ENCODE measurements around the gene IMPDH2.

IMPDH2 gene

GRCh38 chr3:49028673-49029562, at the start of gene IMPDH2:
Gene IMPDH2 (minus strand): TSS chr3:49029398. CDS start chr3:49029350, 48 bp downstream.
- Histone ChIP-seq H3K36me3 (ENCODE audit: control insufficient read depth, insufficient read depth, low read length) (peaks cover 78% of the 10 kb centered on the region), H3K27ac (ENCODE audit: low read depth, low read length) (peak within 1 kb of the TSS; percentile 74; the same call in 1 of the 2 replicates)

GRCh38 chr3:49076646-49077045, 47.4 kb upstream of the IMPDH2 start:
- Histone ChIP-seq H3K9ac (ENCODE audit: low read length) (no peak overlapping the region), H3K4me1 (ENCODE audit: control insufficient read depth, insufficient read depth, low read length) (no peaks in the 10 kb centered on the region), H3K4me3 (ENCODE audit: low read depth, low read length) (no peak overlapping the region), H3K9me3 (ENCODE audit: control insufficient read depth, insufficient read depth, low read depth, low read length) (no peaks in the 10 kb centered on the region), H3K27ac (ENCODE audit: low read depth, low read length) (no peak overlapping the region), H3K27me3 (ENCODE audit: control insufficient read depth, insufficient read depth, low read length) (no peaks in the 10 kb centered on the region), H3K36me3 (ENCODE audit: control insufficient read depth, insufficient read depth, low read length) (peaks cover 73% of the 10 kb centered on the region)

More at GRCh38 chr3:49028673-49029562, at the start of gene IMPDH2:
- peak within 1 kb of the TSS; percentile 73 for H3K4me3 ChIP-seq (ENCODE audit: low read depth, low read length)
- no peaks in the 10 kb centered on the region for H3K27me3 ChIP-seq (ENCODE audit: control insufficient read depth, insufficient read depth, low read length)
- no peaks in the 10 kb centered on the region for H3K9me3 ChIP-seq (ENCODE audit: control insufficient read depth, insufficient read depth, low read depth, low read length)
- peaks cover 7% of the 10 kb centered on the region for H3K4me1 ChIP-seq (ENCODE audit: control insufficient read depth, insufficient read depth, low read length)
- H3K9ac ChIP-seq (ENCODE audit: low read length) = peak within 1 kb of the TSS; percentile 86

- no peak overlapping the region for H3K9ac ChIP-seq (ENCODE audit: low read length)
- H3K27me3 ChIP-seq (ENCODE audit: control insufficient read depth, insufficient read depth, low read length) = no peaks in the 10 kb centered on the region
- no peak overlapping the region for H3K27ac ChIP-seq (ENCODE audit: low read depth, low read length)
- H3K9me3 ChIP-seq (ENCODE audit: control insufficient read depth, insufficient read depth, low read depth, low read length) = no peaks in the 10 kb centered on the region
- H3K4me1 ChIP-seq (ENCODE audit: control insufficient read depth, insufficient read depth, low read length) = no peaks in the 10 kb centered on the region
- no peak overlapping the region for H3K4me3 ChIP-seq (ENCODE audit: low read depth, low read length)
- H3K36me3 ChIP-seq (ENCODE audit: control insufficient read depth, insufficient read depth, low read length) = peaks cover 78% of the 10 kb centered on the region
Observed at GRCh38 chr3:49076116-49076515, 46.9 kb upstream of the IMPDH2 start.

GRCh38 chr3:49058011-49058410, 28.8 kb upstream of the IMPDH2 start:
- H3K27me3 ChIP-seq (ENCODE audit: control insufficient read depth, insufficient read depth, low read length) = no peaks in the 10 kb centered on the region
- no peak overlapping the region for H3K9ac ChIP-seq (ENCODE audit: low read length)
- H3K36me3 ChIP-seq (ENCODE audit: control insufficient read depth, insufficient read depth, low read length) = peaks cover 77% of the 10 kb centered on the region
- no peaks in the 10 kb centered on the region for H3K9me3 ChIP-seq (ENCODE audit: control insufficient read depth, insufficient read depth, low read depth, low read length)
- H3K4me3 ChIP-seq (ENCODE audit: low read depth, low read length) = no peak overlapping the region
- no peak overlapping the region for H3K27ac ChIP-seq (ENCODE audit: low read depth, low read length)
- H3K4me1 ChIP-seq (ENCODE audit: control insufficient read depth, insufficient read depth, low read length) = no peaks in the 10 kb centered on the region

GRCh38 chr3:49057268-49057667, 28.1 kb upstream of the IMPDH2 start:
- H3K36me3 ChIP-seq (ENCODE audit: control insufficient read depth, insufficient read depth, low read length) = peaks cover 78% of the 10 kb centered on the region

GRCh38 chr3:49054344-49054862, 25.2 kb upstream of the IMPDH2 start:
- peaks cover 72% of the 10 kb centered on the region for H3K36me3 ChIP-seq (ENCODE audit: control insufficient read depth, insufficient read depth, low read length)

More at GRCh38 chr3:49057268-49057667, 28.1 kb upstream of the IMPDH2 start:
- no peaks in the 10 kb centered on the region for H3K27me3 ChIP-seq (ENCODE audit: control insufficient read depth, insufficient read depth, low read length)
- H3K9ac ChIP-seq (ENCODE audit: low read length) = no peak overlapping the region
- H3K4me3 ChIP-seq (ENCODE audit: low read depth, low read length) = no peak overlapping the region
- H3K27ac ChIP-seq (ENCODE audit: low read depth, low read length) = no peak overlapping the region
- no peaks in the 10 kb centered on the region for H3K9me3 ChIP-seq (ENCODE audit: control insufficient read depth, insufficient read depth, low read depth, low read length)
- no peaks in the 10 kb centered on the region for H3K4me1 ChIP-seq (ENCODE audit: control insufficient read depth, insufficient read depth, low read length)

GRCh38 chr3:49053543-49053942, 24.3 kb upstream of the IMPDH2 start:
- Histone ChIP-seq H3K27ac (ENCODE audit: low read depth, low read length) (no peak overlapping the region), H3K4me1 (ENCODE audit: control insufficient read depth, insufficient read depth, low read length) (no peaks in the 10 kb centered on the region), H3K9ac (ENCODE audit: low read length) (no peak overlapping the region), H3K27me3 (ENCODE audit: control insufficient read depth, insufficient read depth, low read length) (no peaks in the 10 kb centered on the region), H3K9me3 (ENCODE audit: control insufficient read depth, insufficient read depth, low read depth, low read length) (no peaks in the 10 kb centered on the region), H3K36me3 (ENCODE audit: control insufficient read depth, insufficient read depth, low read length) (peaks cover 78% of the 10 kb centered on the region), H3K4me3 (ENCODE audit: low read depth, low read length) (no peak overlapping the region)

More at GRCh38 chr3:49054344-49054862, 25.2 kb upstream of the IMPDH2 start:
- Histone ChIP-seq H3K9ac (ENCODE audit: low read length) (no peak overlapping the region), H3K4me1 (ENCODE audit: control insufficient read depth, insufficient read depth, low read length) (no peaks in the 10 kb centered on the region), H3K9me3 (ENCODE audit: control insufficient read depth, insufficient read depth, low read depth, low read length) (no peaks in the 10 kb centered on the region), H3K4me3 (ENCODE audit: low read depth, low read length) (no peak overlapping the region), H3K27ac (ENCODE audit: low read depth, low read length) (no peak overlapping the region), H3K27me3 (ENCODE audit: control insufficient read depth, insufficient read depth, low read length) (no peaks in the 10 kb centered on the region)

GRCh38 chr3:49035281-49035680, 6.1 kb upstream of the IMPDH2 start:
- Histone ChIP-seq H3K9ac (ENCODE audit: low read length) (no peak overlapping the region), H3K27ac (ENCODE audit: low read depth, low read length) (no peak overlapping the region), H3K36me3 (ENCODE audit: control insufficient read depth, insufficient read depth, low read length) (peaks cover 75% of the 10 kb centered on the region), H3K9me3 (ENCODE audit: control insufficient read depth, insufficient read depth, low read depth, low read length) (no peaks in the 10 kb centered on the region), H3K4me3 (ENCODE audit: low read depth, low read length) (no peak overlapping the region), H3K27me3 (ENCODE audit: control insufficient read depth, insufficient read depth, low read length) (no peaks in the 10 kb centered on the region), H3K4me1 (ENCODE audit: control insufficient read depth, insufficient read depth, low read length) (no peaks in the 10 kb centered on the region)

GRCh38 chr3:49034650-49035049, 5.5 kb upstream of the IMPDH2 start:
- H3K4me1 ChIP-seq (ENCODE audit: control insufficient read depth, insufficient read depth, low read length) = no peaks in the 10 kb centered on the region
- H3K9me3 ChIP-seq (ENCODE audit: control insufficient read depth, insufficient read depth, low read depth, low read length) = no peaks in the 10 kb centered on the region
- no peaks in the 10 kb centered on the region for H3K27me3 ChIP-seq (ENCODE audit: control insufficient read depth, insufficient read depth, low read length)
- H3K36me3 ChIP-seq (ENCODE audit: control insufficient read depth, insufficient read depth, low read length) = peaks cover 71% of the 10 kb centered on the region
- no peak overlapping the region for H3K4me3 ChIP-seq (ENCODE audit: low read depth, low read length)
- no peak overlapping the region for H3K27ac ChIP-seq (ENCODE audit: low read depth, low read length)
- H3K9ac ChIP-seq (ENCODE audit: low read length) = no peak overlapping the region

GRCh38 chr3:49032646-49033304, 3.6 kb upstream of the IMPDH2 start:
- Histone ChIP-seq H3K4me3 (ENCODE audit: low read depth, low read length) (no peak overlapping the region), H3K36me3 (ENCODE audit: control insufficient read depth, insufficient read depth, low read length) (peaks cover 73% of the 10 kb centered on the region), H3K9ac (ENCODE audit: low read length) (no peak overlapping the region), H3K27me3 (ENCODE audit: control insufficient read depth, insufficient read depth, low read length) (no peaks in the 10 kb centered on the region), H3K27ac (ENCODE audit: low read depth, low read length) (no peak overlapping the region), H3K4me1 (ENCODE audit: control insufficient read depth, insufficient read depth, low read length) (peaks cover 7% of the 10 kb centered on the region), H3K9me3 (ENCODE audit: control insufficient read depth, insufficient read depth, low read depth, low read length) (no peaks in the 10 kb centered on the region)

GRCh38 chr3:49030321-49030720, 1.1 kb upstream of the IMPDH2 start:
- H3K27ac ChIP-seq (ENCODE audit: low read depth, low read length) = no peak overlapping the region
- peaks cover 7% of the 10 kb centered on the region for H3K4me1 ChIP-seq (ENCODE audit: control insufficient read depth, insufficient read depth, low read length)
- no peaks in the 10 kb centered on the region for H3K27me3 ChIP-seq (ENCODE audit: control insufficient read depth, insufficient read depth, low read length)
- H3K9ac ChIP-seq (ENCODE audit: low read length) = no peak overlapping the region
- no peaks in the 10 kb centered on the region for H3K9me3 ChIP-seq (ENCODE audit: control insufficient read depth, insufficient read depth, low read depth, low read length)
- no peak overlapping the region for H3K4me3 ChIP-seq (ENCODE audit: low read depth, low read length)
- peaks cover 78% of the 10 kb centered on the region for H3K36me3 ChIP-seq (ENCODE audit: control insufficient read depth, insufficient read depth, low read length)

All from HUES6 (cell line).